Stimulated activated CD4-positive, alpha-beta T cell treated with anti-CD3 and anti-CD28 coated beads, TNF-alpha, amount 100 ng/mL, for 48 hours (primary cell): ENCODE data around the gene TIMM21.
A peak's percentile ranks its signal among the peaks of the same experiment; 100 is the strongest.

Experiments
- DNase-seq, 3 donors: peaks; one replicate each; pipeline ENCODE4 v3.0.0-alpha.2; 2020; ENCODE audit warnings: low read depth in 3 of 3

TIMM21 gene

DNA sequence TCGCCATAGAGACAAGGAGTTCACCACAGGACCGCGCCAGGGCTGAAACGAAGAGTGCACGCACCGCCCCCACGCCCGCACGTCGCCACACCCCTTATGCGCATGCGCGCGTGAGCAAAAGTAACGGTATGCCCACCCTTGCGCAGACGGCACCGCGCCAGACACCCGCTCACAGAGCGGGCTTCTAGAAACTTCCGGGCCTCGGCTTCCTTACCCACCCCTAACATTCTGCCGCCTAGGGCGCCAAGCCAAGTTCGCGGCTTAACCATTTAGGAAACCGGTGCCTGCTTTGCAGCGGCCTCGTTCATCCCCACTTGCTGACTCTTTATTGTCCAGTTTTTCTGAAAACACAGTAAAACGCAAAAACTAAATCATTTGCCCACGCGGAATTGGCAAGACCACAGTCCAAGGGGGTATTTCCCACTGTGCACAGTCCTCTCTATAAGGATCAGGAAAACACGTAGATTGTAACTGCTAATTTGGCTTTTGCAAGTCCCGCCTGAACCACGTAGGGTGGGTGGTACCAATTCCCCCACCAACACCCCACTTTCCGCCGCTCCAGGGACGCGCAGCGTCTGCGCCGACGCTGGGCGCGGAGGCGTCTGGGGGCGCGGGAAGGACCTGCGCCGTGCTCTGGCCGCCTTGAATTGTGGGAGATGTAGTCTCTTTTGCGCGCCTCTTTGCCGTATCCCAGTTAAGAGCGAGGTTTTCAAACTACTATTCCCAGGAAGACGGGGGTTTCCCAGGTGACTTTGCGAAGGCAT, at the start of gene TIMM21, which contains the start of gene FBXO15:
Gene TIMM21, plus strand, starts transcription at position 745 of the 764 bp plus-strand sequence. CDS start 286 bp downstream, outside the sequence.
Gene FBXO15, minus strand, starts transcription at position 56 of the 764 bp plus-strand sequence. Its CDS starts 49 bp downstream, at position 7.
- DNase-seq, result peak; percentile 92 to 94 (median 92)

- DNase-seq, result no peak
Measured at GRCh38 chr18:74108460-74108859, 39.9 kb upstream of the TIMM21 start.

DNA sequence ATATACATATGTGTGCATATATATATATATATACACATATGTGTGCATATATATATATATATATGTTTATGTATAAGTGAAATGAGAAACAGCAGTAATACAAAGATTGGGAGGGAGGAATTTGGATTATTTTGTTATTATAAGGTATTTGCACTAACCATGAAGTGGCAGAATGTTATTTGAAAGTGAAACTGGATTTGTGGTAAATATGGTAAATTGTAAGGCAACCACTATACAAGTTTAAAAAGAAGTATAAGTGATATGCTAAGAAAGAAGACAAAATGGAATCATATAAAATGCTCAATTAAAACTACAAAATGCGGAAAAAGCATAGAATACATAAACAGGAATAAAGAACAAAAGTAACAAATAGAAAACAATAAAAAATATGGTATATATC, 38.2 kb upstream of the TIMM21 start:
- DNase-seq, result no peak

DNA sequence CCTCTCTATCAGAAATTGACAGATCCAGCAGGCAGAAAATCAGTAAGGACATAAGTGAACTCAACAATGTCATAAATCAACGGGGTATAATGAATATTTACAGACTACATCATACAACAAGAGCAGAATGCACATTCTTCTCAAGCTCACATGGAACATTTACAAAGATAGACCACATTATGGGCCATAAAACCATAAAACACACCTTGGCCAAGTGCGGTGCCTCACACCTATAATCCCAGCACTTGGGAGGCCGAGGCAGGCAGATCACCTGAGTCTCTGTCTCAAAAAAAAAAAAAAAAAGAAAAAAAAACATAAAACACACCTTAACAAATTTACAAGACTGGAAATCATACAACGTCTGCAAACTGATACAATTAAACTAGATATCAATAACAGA, 37.3 kb upstream of the TIMM21 start:
- no peak for DNase-seq

DNA sequence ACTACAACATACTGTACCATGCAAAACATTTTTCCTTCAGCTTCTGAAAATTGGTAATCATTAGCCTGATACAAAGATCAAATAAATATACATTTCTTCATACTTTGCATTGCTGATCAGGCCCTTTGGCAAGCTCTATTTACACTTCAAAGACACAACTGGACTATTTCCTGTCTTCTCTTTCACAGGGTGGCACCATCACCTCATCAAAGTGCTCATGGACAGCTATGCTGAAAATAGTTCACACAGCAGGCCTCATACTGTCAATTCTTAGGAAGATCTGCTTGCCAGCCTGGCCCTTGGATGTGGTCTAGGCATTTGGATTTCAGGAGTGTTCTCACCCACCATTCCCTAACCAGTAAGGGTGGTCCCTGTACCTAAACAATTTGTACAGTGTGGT, 34.6 kb upstream of the TIMM21 start:
- no peak for DNase-seq

DNA sequence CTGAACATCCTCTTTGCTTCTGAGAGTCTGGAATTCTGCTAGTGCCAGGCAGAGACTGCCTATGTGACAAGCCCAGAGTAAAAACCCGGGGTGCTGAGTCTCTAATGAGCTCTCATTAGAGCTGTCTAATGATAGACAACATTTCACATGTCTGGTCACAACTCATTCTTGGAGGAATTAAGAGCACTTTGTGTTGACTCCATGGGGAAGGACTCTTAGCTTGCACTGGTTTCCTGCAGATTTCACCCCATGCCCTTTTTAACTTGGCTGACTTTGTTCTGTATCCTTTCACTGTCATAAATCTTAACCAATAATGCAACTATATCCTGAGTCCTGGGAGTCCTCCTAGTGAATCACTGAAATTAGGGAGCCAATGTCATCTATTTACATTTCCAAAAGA, 34.2 kb upstream of the TIMM21 start:
- no peak for DNase-seq

GRCh38 chr18:74115046-74115445, 33.3 kb upstream of the TIMM21 start:
- no peak for DNase-seq

DNA sequence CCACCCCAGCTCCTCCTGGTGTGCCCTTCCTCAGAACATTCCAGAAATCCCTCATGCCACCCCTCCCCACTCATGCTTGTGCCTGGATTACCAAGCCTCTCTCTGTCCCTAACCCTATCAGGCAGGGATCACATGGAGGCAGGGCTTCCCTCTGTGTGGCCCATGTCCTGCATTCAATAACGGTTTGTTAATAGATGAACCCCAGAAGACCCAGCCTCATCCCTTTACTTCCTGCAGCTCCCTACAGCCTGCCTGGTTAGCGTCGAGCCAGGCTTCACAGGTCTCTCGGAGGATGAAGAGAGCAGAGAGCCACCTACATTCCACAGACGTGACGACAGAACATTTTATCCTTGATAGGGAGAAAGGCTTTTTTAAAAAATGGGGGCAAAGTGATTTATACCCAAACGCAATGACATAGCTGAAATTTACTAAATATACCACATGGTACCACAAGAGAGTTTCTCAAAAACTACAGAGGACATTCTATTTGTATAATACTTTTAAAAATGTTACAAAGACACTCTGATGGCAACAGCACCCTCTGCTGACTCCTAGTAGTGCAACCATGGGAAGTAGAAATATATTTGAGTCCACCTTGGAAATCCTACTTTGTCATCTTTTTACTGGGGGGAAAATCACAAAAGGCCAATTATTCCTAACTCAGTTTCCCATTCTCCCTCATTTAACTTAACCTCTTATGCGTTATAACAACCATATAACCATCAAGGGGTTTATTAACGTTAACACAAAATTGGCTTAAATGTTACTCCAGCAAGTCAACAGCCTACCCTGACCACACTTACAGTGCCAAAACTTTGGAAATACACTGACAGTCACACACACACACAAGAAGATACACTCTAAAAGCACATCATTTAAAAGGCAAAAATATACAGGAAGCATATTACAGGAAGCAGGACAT, 31.4 kb upstream of the TIMM21 start:
- no peak for DNase-seq

GRCh38 chr18:74123200-74123599, 25.1 kb upstream of the TIMM21 start:
- DNase-seq, result no peak

GRCh38 chr18:74124642-74125041, 23.7 kb upstream of the TIMM21 start:
- DNase-seq, result no peak

DNA sequence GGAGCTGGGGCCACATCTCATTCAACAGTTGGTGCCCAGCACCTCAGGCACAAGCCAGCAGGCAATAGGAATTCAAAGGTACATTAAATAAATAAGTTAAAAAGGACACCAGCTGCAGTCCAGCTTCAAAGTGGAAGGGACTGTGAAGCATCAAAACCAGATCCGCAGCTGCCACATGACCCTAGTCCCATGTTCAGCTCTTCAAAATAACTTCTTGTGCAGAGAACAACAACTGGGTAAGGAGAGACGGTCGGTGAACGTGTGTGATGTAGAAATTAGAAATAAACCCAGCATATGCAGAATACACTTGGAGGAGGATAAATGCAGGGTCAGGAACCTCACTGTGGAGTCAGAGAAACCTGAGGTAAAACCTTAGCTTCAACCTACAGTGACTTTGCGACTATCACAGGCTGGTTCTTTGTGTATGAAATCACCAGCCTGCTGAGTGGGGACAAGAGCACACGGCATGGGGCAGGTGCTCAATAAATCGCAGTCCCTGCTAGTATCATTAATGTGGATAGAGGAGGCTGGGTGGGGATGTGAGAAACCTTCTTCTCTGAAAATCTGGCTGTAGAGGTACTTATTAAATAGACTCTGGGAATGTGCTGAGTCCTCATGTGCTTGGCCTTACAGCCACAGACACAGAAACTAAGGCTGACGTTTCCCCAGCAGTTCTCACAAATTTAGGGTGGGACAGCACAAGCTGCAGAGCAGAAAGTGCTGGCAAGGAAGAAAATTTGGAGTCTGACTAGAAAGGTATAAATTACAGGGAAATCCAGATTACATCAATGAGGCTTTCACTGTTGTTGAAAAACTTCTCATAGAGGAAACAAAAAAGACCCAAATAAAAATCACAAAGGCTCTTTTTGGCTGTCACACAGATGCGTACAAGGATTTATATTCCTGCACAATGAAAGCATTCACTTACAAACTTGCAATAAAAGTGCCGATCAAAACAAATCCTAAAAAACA, 21.4 kb upstream of the TIMM21 start:
- DNase-seq, result no peak

GRCh38 chr18:74128159-74128558, 20.2 kb upstream of the TIMM21 start:
- no peak for DNase-seq

DNA sequence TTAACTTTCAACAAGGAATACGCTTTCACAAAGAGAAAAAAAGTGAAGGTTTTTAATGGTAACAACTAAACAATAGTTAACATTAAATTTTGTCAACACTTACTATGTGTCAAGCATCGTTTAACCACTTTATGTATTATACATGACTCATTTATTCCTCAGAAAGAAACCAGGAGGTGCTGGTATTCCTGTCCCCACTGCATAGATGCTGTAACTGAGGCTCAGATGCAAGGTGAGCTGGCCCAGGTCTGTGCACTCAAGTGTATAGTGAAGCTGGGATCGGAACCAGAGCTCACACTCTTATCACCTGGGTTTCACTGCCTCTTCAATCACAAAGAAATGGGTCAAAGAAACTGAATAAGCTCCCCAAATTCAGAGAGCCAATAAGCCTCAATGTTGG, 17.2 kb upstream of the TIMM21 start:
- DNase-seq, result no peak

- DNase-seq, result no peak
Measured at GRCh38 chr18:74132201-74132600, 16.1 kb upstream of the TIMM21 start.

GRCh38 chr18:74137920-74138538, 10.3 kb upstream of the TIMM21 start:
- no peak for DNase-seq

GRCh38 chr18:74139411-74139810, 8.9 kb upstream of the TIMM21 start:
- no peak for DNase-seq

DNA sequence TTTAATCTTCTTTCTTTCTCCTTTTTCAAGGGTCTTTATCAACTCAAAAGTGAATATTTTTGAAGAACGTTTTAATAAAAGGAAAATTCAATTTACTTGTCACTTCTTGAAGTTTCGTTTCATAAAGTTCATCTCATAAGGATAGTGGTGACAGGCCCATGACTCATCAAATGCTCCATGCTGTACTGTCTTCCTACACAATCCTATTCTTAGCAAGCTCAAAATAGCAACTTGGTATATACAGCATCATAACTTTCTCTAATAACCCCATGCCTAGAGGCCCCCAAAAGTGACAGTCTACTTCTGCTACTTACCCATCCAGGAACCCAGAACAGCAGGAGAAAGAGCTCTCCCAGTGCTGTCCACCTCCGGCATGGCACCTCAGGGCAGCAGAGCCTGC, 8.4 kb upstream of the TIMM21 start:
- DNase-seq, result peak; percentile 17 to 34 (median 26)

- no peak for DNase-seq
Measured at GRCh38 chr18:74140582-74140981, 7.7 kb upstream of the TIMM21 start.

GRCh38 chr18:74141667-74142066, 6.7 kb upstream of the TIMM21 start:
- no peak for DNase-seq

GRCh38 chr18:74142252-74142651, 6.1 kb upstream of the TIMM21 start:
- DNase-seq, result no peak

GRCh38 chr18:74146756-74147155, 1.6 kb upstream of the TIMM21 start:
- no peak for DNase-seq
